Measurements from ENCODE around the gene ESPL1.

DNA sequence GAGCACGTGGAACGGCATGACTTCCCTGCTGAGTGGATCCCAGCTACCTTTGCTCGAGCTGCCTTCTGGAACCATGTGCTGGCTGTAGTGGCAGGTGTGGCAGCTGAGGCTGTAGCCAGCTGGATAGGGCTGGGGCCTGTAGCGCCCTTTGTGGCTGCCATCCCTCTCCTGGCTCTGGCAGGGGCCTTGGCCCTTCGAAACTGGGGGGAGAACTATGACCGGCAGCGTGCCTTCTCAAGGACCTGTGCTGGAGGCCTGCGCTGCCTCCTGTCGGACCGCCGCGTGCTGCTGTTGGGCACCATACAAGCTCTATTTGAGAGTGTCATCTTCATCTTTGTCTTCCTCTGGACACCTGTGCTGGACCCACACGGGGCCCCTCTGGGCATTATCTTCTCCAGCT, 14.8 kb upstream of the ESPL1 start:
- TF ChIP-seq, protein P1, sequence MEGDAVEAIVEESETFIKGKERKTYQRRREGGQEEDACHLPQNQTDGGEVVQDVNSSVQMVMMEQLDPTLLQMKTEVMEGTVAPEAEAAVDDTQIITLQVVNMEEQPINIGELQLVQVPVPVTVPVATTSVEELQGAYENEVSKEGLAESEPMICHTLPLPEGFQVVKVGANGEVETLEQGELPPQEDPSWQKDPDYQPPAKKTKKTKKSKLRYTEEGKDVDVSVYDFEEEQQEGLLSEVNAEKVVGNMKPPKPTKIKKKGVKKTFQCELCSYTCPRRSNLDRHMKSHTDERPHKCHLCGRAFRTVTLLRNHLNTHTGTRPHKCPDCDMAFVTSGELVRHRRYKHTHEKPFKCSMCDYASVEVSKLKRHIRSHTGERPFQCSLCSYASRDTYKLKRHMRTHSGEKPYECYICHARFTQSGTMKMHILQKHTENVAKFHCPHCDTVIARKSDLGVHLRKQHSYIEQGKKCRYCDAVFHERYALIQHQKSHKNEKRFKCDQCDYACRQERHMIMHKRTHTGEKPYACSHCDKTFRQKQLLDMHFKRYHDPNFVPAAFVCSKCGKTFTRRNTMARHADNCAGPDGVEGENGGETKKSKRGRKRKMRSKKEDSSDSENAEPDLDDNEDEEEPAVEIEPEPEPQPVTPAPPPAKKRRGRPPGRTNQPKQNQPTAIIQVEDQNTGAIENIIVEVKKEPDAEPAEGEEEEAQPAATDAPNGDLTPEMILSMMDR (IDR thresholded peaks at IDR 0.05), result no peak
- no peak for TF ChIP-seq POLR2A (IDR thresholded peaks at IDR 0.05)

Data from sigmoid colon (tissue), 3 donors.